Tibial nerve (tissue), 3 donors: ENCODE measurements around the gene LIN52.

Experiments used
- POLR2A ChIP-seq, 2 donors: fragments of 450-650 bp; IDR thresholded peaks; one replicate each; pipeline ENCODE4 v1.6.1; 2017; ENCODE audit warnings: antibody characterized with exemption in 2 of 2, mild to moderate bottlenecking in 2 of 2, moderate library complexity in 2 of 2
- TF ChIP-seq, protein P1 (sequence below), 5 experiments: fragments of 200-600 bp in 3 of 5; fragments of 450-650 bp in 2 of 5; sonication (generic) in 3 of 5; IDR thresholded peaks; one replicate each; pipeline ENCODE4 v1.5.1; 2016 to 2019; ENCODE audit warnings: antibody characterized with exemption in 5 of 5, mild to moderate bottlenecking in 3 of 5, moderate library complexity in 2 of 5

DNA sequence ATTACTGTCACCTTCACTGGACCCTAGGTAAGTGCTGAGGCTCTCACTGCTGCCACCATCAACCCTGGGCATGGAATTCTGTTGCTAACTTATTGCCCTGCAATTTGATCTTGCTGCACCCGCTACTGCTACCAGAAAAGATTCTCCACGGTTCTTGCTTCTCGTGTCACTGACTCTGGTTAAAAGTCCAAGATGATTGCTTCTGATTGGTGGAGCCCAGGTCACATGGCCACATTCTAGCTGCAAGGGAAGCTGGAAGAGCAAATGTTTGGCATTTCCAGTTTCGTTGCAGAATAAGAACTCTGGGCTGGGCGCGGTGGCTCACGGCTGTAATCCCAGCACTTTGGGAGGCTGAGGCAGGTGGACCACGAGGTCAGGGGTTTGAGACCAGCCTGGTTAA lies 147.0 kb downstream of the LIN52 start:
- TF ChIP-seq, protein P1, sequence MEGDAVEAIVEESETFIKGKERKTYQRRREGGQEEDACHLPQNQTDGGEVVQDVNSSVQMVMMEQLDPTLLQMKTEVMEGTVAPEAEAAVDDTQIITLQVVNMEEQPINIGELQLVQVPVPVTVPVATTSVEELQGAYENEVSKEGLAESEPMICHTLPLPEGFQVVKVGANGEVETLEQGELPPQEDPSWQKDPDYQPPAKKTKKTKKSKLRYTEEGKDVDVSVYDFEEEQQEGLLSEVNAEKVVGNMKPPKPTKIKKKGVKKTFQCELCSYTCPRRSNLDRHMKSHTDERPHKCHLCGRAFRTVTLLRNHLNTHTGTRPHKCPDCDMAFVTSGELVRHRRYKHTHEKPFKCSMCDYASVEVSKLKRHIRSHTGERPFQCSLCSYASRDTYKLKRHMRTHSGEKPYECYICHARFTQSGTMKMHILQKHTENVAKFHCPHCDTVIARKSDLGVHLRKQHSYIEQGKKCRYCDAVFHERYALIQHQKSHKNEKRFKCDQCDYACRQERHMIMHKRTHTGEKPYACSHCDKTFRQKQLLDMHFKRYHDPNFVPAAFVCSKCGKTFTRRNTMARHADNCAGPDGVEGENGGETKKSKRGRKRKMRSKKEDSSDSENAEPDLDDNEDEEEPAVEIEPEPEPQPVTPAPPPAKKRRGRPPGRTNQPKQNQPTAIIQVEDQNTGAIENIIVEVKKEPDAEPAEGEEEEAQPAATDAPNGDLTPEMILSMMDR (IDR thresholded peaks at IDR 0.05), result no peak
- TF ChIP-seq POLR2A (IDR thresholded peaks at IDR 0.05), result no peak
